Measurements from ENCODE around the gene CASZ1. TPM values are rescaled to one million over a fixed set of nuclear protein-coding genes. Genes with fewer than 3 reads are reported as not detected.

The CASZ1 gene
- total RNA-seq, 1 experiment from 2014 or later, result 3.9 TPM

DNA sequence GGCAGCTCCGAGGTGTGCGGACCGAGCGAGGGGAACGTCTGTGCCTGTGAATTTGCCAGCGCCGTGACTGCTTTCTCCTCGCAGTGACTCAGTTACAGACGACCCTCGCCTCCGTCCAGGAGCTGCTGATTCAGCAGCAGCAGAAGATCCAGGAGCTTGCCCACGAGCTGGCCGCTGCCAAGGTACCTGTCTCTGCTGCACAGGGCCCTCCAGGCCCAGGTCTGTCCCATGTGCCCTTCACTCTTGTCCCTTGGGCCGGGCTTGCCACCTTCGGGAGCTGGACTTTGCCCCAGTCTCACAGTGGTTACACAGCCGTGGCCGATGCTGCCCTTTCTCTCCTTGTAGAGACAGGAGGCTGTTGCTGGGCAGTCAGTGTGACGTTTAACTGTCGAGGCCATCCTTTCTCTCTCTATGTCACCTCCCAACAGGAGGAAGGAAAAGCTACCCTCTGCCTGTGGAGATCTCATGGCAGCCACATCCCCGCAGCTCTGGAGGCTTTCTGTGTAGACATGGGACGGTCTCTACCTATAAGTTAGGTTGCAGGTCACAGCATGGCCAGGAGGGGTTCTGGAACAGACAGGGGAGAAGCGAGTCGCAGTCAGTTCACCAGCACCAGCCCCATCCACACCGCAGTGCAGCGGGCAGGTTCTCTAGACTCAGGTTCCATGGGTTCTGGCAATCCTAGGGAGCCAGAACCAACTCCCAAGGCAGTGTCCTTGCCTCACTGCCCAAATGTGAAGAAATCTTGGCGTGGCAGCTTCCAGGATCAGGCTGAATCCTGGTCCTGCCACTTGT is 172.0 kb downstream of the CASZ1 start:
- Histone ChIP-seq H3K56ac (ENCODE audit: insufficient read length, low read depth, low read length) (no peak overlapping the region), H3K23me2 (ENCODE audit: insufficient read length, low read depth, low read length, poor library complexity, severe bottlenecking) (no peaks in the 10 kb centered on the region), H2BK120ac (ENCODE audit: low read depth, low read length, poor library complexity, severe bottlenecking) (no peak overlapping the region), H4K91ac (ENCODE audit: insufficient read length, low read depth, low read length) (no peak overlapping the region), H3K79me1 (ENCODE audit: insufficient read depth, low read depth, low read length, poor library complexity, severe bottlenecking) (no peaks in the 10 kb centered on the region), H3K27ac (ENCODE audit: insufficient read length, low read depth, low read length) (no peak overlapping the region), H3K18ac (ENCODE audit: insufficient read length, low read depth, low read length) (no peak overlapping the region), H2AK5ac (ENCODE audit: insufficient read length, low read length) (no peak overlapping the region), H2BK5ac (ENCODE audit: insufficient read length, low read length) (no peak overlapping the region), H4K20me1 (ENCODE audit: control insufficient read depth, insufficient read depth, insufficient read length) (no peaks in the 10 kb centered on the region), H2BK15ac (ENCODE audit: low read depth, low read length) (no peak overlapping the region), H4K5ac (ENCODE audit: insufficient read length, low read depth, low read length) (no peak overlapping the region), H2AFZ (ENCODE audit: low read length) (no peak overlapping the region), H2BK20ac (ENCODE audit: low read depth, low read length, poor library complexity, severe bottlenecking) (no peak overlapping the region), H3K9ac (ENCODE audit: extremely low read depth, insufficient read length, low read length) (no peak overlapping the region), H3K14ac (ENCODE audit: insufficient read depth, low read length) (no peak overlapping the region), H3K9me3 (ENCODE audit: control insufficient read depth, low read depth, low read length) (no peaks in the 10 kb centered on the region), H3K4me2 (ENCODE audit: insufficient read depth, insufficient read length, low read length) (no peak overlapping the region), H3K79me2 (ENCODE audit: insufficient read depth, low read length) (no peaks in the 10 kb centered on the region), H3K23ac (ENCODE audit: insufficient read length, low read depth, low read length) (no peak overlapping the region), H3K4ac (ENCODE audit: low read depth, low read length) (no peak overlapping the region), H4K8ac (replicated peaks; ENCODE audit: insufficient read length, low read depth, low read length) (no peak overlapping the region), H3T11ph (ENCODE audit: low read length) (no peak overlapping the region), H2BK12ac (ENCODE audit: insufficient read length, low read depth, low read length) (no peak overlapping the region), H3K4me1 (ENCODE audit: insufficient read depth, low read length) (no peaks in the 10 kb centered on the region), H3K27me3 (ENCODE audit: insufficient read depth, low read length) (no peaks in the 10 kb centered on the region)
- TF ChIP-seq, protein P1, sequence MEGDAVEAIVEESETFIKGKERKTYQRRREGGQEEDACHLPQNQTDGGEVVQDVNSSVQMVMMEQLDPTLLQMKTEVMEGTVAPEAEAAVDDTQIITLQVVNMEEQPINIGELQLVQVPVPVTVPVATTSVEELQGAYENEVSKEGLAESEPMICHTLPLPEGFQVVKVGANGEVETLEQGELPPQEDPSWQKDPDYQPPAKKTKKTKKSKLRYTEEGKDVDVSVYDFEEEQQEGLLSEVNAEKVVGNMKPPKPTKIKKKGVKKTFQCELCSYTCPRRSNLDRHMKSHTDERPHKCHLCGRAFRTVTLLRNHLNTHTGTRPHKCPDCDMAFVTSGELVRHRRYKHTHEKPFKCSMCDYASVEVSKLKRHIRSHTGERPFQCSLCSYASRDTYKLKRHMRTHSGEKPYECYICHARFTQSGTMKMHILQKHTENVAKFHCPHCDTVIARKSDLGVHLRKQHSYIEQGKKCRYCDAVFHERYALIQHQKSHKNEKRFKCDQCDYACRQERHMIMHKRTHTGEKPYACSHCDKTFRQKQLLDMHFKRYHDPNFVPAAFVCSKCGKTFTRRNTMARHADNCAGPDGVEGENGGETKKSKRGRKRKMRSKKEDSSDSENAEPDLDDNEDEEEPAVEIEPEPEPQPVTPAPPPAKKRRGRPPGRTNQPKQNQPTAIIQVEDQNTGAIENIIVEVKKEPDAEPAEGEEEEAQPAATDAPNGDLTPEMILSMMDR (conservative IDR thresholded peaks at IDR 0.05), result no peak
- H3K9me3 Mint-ChIP-seq, result no peaks in the 10 kb centered on the region
- peaks cover 3 to 13% (median 3%) of the 10 kb centered on the region in 3 experiments; a peak in 5 of 7 replicates for H3K36me3 Mint-ChIP-seq (ENCODE audit: insufficient read depth in 1 of 3, low read depth in 3 of 3)
- WGBS (ENCODE audit: extremely low coverage, insufficient read length, low lambda C conversion rate), result no CpG with 5 or more reads among the region's 26 CpGs
- H3K27me3 Mint-ChIP-seq (ENCODE audit: low read depth), result no peaks in the 10 kb centered on the region
- H3K4me1 Mint-ChIP-seq, result peaks cover 0 to 4% of the 10 kb centered on the region in 2 experiments; a peak in 1 of 4 replicates
- H3K4me3 Mint-ChIP-seq, result no peak overlapping the region
- peak; percentile 20 for DNase-seq
- peak overlapping the region in 1 of 3 experiments; percentile 44; a peak in 2 of 7 replicates for H3K27ac Mint-ChIP-seq

Data from H9 (cell line).